T-helper 2 cell (primary cell): ENCODE measurements around the gene RASA2.
"Not testable (repeated sequence)": the region's sequence is repeated elsewhere in the genome, so short reads cannot be mapped to it uniquely, and the experiment has no call there.

Experiments
- DNase-seq, 5 experiments: peaks; one replicate each; pipeline versions ENCODE4 v3.0.0 to v3.0.0-alpha.2; 2012 to 2022

The RASA2 gene

DNA sequence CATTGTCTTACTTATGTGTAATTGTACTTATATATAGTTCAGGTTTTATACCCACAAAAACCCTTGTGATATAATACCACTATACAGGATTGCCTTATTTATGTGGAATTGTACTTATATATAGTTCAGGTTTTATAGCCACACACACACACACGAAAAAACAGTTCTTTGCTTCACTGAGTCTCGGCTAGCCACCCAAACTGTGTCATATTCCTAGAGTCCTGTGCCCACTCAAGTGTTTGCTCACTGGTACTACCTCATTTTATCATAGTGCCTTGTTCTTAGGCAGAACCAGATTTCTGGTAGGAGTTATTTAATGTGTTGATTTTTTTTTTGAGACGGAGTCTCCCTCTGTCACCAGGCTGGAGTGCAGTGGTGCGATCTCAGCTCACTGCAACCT lies 12.5 kb downstream of the RASA2 start:
- DNase-seq = no peak

- DNase-seq = peak in 1 of 5 experiments; percentile 69
Measured at GRCh38 chr3:141499965-141500364, 13.1 kb downstream of the RASA2 start.

DNA sequence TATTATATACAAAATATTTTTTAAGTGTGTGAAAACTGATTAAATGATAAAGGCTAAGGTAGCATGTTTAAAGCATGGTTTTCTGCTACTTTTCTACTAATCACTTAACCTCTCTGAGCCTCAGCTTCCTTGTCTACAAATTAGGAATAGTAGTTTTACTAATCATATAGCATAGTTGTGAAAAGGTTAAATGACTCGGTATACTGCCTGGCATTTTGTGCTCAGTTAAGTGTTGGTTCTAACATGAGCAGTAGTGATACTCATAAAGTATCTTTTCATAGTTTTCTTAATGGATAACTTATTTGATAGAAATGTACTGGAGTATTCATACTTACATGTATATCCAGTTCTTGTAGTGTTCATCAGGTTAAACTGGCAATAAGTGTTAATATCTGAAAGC lies 13.6 kb downstream of the RASA2 start:
- peak in 1 of 5 experiments; percentile 39 for DNase-seq

GRCh38 chr3:141505166-141505565 lies 18.3 kb downstream of the RASA2 start:
- no peak for DNase-seq

DNA sequence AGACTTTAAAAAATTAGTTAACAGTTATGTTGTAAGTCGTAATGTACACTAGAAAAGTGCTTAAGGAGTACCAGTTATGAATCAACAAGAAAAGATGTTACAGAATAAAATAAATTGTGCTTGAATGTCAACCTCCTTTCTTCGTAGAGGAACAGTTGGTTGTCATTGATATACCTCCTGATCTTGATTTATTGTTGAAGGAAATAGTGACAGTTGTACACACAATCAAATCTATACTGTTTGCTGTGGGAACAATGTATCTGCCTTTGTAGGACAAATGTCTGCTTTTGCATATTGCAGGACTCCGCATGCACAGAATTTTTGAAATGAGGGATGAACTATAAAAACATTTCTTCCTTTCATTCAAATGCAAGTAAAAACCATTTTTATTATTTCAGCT lies 19.2 kb downstream of the RASA2 start:
- no peak for DNase-seq

DNA sequence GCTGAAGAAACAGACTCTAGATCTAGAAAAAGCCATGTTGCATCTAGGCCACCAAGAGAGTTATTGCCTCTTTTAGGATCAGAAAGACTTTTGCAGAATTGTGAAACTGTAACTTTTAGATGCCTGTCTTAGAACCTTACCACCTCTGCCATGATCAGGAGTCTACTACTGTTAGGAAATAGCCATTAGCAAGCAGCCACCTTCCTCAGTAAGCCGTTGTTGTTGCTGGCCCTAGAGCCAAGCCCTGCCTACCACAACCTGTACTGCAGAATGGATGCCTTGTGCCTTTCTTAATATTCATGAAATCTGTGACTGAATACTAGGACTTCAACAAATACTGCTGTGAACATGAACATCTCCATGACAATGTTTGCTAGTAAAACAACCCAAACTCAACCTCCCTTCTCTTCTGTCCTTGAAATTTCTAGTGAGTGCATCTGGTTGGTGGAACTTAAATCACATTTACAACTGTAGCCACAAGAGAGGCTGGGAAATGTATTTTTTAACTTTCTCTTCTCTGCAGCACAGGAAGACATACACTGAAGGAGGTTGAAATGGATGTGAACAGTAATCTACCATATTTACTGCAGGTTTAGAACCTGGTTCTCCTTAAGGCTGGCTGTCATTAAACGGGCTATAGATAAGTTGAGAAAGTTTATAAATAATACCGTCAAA lies 20.7 kb downstream of the RASA2 start:
- DNase-seq = peak in 1 of 5 experiments; percentile 20

GRCh38 chr3:141508067-141508436 lies 21.2 kb downstream of the RASA2 start:
- peak in 1 of 5 experiments; percentile 24 for DNase-seq

- no peak for DNase-seq
Measured at GRCh38 chr3:141511361-141511760, 24.5 kb downstream of the RASA2 start.

DNA sequence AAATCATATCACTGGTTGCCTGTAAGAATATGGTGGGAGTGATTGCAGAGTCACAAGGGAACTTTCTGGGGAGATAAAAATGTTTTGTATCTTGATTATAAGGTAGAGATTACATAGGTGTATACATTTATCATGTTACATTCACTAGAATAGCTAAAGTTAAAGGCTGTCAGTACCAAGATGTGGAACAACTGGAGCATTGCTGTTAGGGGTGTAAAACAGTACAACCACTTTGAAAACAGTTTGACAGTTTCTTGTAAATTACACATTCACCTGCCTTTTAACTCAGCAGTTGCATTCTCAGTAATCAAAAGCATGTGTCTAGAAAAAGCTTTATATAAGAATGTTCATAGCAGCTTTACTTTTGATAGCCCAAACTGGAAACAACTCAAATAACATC lies 27.6 kb downstream of the RASA2 start:
- DNase-seq = no peak

DNA sequence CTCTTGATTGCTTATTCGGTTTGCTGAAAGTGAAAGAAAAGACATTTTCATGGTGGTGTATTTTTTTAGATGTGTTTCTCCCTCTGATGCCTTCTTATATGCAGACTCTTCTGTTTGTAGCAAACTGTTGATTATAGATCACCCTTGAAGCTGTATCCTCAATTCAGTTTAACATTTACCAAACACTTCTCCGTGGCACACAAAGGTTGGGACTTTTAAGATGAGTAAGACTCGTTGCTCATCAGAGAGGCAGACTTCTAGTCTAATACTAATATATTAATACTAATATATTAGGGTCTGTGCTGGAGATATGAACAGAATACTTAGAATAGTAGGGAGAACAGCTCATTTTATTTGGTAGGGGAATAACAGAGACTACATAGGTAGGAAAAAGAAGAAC lies 32.8 kb downstream of the RASA2 start:
- no peak for DNase-seq

DNA sequence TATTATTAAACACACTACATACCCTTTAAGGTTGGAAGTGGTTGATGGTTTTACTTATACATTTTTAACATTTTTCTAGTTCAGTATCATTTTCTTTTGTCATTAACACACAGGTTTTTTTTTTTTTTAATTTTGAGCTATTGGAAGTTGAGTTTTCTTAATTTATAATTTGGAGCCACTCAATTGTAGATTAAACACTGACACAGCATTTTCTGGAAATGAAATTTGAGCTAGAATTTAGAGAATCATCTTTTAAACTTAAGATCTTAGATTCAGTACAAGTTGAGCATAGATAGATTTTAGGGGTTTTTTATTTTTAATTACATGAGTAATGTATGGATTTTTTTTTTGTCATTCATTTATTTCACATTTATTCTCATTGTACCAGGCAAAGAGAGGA lies 35.0 kb downstream of the RASA2 start:
- DNase-seq = no peak

GRCh38 chr3:141523615-141524375 lies 37.0 kb downstream of the RASA2 start:
- DNase-seq = no peak

DNA sequence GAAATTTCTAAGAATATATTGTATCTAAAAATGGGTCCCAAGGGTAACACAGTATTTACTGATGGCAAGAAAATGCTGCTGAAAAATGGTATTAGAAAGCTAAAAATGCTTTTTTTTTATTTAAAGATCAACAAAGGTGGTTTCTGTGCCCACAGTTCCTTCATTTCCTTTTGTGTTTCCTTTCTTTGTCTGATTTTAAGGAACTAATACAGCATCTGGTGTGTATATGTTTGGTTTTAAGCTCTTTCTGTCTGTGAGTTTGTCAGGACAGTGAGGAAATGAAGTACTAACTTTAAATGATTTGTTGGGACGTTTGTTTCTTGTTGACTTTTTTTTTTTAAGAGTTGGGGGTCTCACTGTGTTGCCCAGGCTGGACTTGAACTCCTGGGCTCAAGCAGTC lies 38.2 kb downstream of the RASA2 start:
- DNase-seq = no peak

DNA sequence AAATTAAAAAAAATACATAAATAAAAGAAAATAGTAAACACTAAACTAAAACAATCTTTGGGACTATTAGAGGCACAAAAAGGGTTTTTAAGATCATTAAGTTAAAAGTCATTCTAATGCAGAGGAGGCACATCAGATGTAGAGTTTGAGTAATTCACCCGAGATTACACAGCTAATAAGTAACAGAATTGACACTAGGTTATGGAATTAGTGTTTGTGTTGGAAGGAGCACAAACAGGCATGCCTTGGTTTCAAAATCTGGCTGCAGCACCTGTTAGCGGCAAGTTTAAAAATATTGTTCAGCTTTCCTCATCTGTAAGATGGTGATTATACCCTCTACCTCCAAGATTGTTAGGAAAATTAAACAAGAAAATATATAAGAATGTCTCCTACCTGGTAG lies 39.0 kb downstream of the RASA2 start:
- DNase-seq = no peak

DNA sequence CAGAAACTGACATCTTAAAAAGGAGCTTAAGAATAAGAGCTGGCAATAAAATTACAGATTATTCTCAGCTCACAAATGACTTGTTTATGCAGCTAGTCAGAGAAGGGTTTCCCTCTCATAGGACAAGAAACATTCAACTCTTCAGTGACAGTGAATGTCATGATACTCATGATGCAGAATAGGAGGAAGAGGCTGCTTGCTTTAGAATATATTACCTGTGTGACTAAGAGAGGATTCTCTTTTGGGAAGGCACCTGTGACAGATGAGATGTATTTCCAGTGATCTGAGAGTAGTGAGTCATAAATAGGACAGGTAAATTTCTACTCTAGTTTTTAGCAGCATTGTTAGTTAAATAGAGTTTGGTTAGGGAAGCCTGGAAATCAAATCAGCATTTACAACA lies 39.9 kb downstream of the RASA2 start:
- DNase-seq = no peak

DNA sequence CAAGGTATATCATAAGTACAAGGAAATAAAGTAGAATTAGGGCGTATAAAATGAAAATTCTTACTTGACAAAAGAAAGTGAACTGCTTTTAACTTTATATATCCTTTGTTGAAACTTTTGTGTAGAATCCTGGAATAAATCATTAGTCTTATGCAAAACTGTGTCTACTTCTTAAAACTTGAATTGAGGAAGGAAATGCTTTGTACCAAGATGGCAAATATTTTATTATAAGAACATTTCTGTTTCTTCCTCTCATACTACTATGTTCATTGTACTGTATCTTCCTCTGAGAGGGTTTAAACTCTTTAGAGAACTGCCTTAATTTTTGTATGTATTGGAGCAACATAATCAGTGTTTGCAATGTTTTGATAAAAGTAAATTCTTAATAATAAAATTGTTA lies 42.0 kb downstream of the RASA2 start:
- DNase-seq = no peak

DNA sequence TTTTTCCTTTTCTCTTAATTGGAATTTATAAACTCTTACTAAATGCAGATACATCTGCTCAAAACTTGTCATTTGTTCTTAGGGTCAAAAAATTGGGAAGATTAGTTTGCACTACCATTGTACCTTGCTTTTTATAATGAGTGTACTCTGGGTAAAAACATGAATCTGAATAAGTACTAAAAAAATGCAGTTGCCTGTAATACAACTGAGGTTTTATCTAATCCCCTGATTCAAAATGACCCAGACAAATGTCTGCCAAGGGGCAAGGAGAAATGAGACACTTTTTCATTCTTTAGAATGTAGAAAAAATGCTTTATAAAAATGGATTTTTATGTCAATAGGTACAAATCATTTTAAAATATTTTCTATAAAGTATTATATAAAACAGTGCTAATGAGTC lies 42.4 kb downstream of the RASA2 start:
- no peak for DNase-seq

- no peak for DNase-seq
Measured at GRCh38 chr3:141529717-141530414, 43.0 kb downstream of the RASA2 start.

GRCh38 chr3:141530415-141530768 lies 43.6 kb downstream of the RASA2 start:
- DNase-seq = no peak

- DNase-seq = no peak
Measured at GRCh38 chr3:141532609-141533008, 45.8 kb downstream of the RASA2 start.

- DNase-seq = not testable (repeated sequence)
Measured at GRCh38 chr3:141536017-141536416, 49.2 kb downstream of the RASA2 start.

DNA sequence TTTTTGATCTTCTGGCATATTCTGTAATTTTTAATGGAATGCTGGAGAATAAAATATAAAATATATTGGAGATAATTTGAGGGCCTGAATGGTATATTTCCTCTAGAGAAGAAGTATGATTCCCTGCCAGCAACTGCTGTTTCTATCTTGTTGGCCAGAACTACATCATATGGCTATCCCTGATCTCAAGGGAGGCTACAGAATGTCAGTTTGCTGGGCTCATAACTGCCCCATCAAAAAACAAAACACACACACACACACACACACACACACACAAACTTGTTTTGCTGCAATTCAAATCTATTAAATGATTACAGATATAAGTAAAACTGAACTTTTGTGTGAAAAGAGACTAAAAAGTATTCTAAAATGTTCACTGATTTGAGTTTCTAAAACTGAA lies 51.0 kb downstream of the RASA2 start:
- DNase-seq = no peak

DNA sequence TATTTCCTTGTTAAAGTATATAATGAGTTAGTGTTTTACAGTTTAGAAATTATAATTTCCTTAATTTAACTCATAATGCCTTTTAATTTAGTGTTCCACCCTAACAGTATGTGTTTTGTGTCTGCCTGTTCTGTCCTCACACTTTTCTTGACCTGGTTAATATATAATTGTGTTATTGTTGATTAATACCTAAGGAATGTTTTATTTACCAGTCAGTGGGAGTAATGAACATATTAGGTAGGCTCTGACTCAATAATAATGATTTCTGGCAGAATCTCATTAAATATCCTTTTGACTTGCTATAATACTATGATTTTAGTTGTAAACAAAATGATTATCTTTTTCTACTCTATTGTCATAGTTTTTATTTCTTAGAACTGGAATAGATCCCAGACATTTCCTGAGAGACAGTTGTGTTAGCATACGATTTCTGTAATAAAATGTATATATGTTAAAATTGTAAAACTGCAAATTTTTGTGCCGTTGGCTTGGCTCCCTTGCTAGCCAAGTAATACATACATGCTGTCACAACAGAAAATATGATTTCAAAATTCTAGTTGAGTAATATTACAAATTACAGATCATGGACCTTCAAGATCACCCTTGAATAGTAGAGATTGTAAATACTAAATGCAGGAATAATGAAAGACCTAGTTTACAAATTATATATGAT lies 51.9 kb downstream of the RASA2 start:
- DNase-seq = no peak
